WTC11 (cell line): ENCODE data around the gene TPM4. TPM values are rescaled to one million over a fixed set of nuclear protein-coding genes. Genes with fewer than 3 reads are reported as not detected.

Source experiments
- ATAC-seq: fragments of 200-7000 bp; cut with Tn5 transposase; 2 replicates; pipeline ENCODE4 v1.10.0; 2021; ENCODE audit warnings: mild to moderate bottlenecking, moderate library complexity
- CTCF ChIA-PET: fragments of 300-600 bp; sonication (Branson Sonifier 250); formaldehyde crosslinking; loops from one replicate; lab custom pipeline; 2021; ENCODE audit warnings: antibody characterized with exemption; lab: Charles Lee
- POLR2A ChIA-PET: fragments of 350-600 bp; sonication (Branson Sonifier 250); formaldehyde crosslinking; loops from one replicate; lab custom pipeline; 2021; ENCODE audit warnings: antibody characterized with exemption; lab: Charles Lee
- DNase-seq: peaks from one replicate; pipeline ENCODE4 v3.0.0; 2021; ENCODE audit warnings: low spot score
- H3K27ac Mint-ChIP-seq: 2 replicates; pipeline ENCODE4 v1.8.0; 2021; ENCODE audit warnings: mixed read lengths
- H3K27me3 Mint-ChIP-seq: 2 replicates; pipeline ENCODE4 v1.8.0; 2021; ENCODE audit warnings: low read depth, mild to moderate bottlenecking, moderate library complexity, mixed read lengths
- H3K36me3 Mint-ChIP-seq: 2 replicates; pipeline ENCODE4 v1.8.0; 2021; ENCODE audit warnings: mixed read lengths
- H3K4me1 Mint-ChIP-seq: 2 replicates; pipeline ENCODE4 v1.8.0; 2022; ENCODE audit warnings: mixed read lengths
- H3K4me3 Mint-ChIP-seq: 2 replicates; pipeline ENCODE4 v1.8.0; 2021; ENCODE audit warnings: mild to moderate bottlenecking, moderate library complexity, mixed read lengths
- H3K9me3 Mint-ChIP-seq: 2 replicates; pipeline ENCODE4 v1.8.0; 2021; ENCODE audit warnings: mixed read lengths
- CREM ChIP-seq: sonication (generic); formaldehyde crosslinking; IDR thresholded peaks from 2 replicates; pipeline ENCODE4 v1.8.1; 2022; ENCODE audit warnings: mild to moderate bottlenecking, missing genetic modification reagents, moderate library complexity
- CTCF ChIP-seq: fragments of 200-600 bp; IDR thresholded peaks from 2 replicates; pipeline ENCODE4 v1.8.0; 2022; ENCODE audit warnings: antibody characterized with exemption
- ESRRA ChIP-seq: sonication (generic); formaldehyde crosslinking; IDR thresholded peaks from 2 replicates; pipeline ENCODE4 v1.8.1; 2022; ENCODE audit warnings: mild to moderate bottlenecking, missing genetic modification reagents, borderline replicate concordance
- GRHL2 ChIP-seq: fragments of 250-450 bp; sonication (Bioruptor Pico); IDR thresholded peaks from 2 replicates; pipeline ENCODE4 v1.8.0; 2022; ENCODE audit warnings: mild to moderate bottlenecking, moderate library complexity; ENCODE audit not compliant: insufficient replicate concordance, severe bottlenecking
- GTF2I ChIP-seq: fragments of 250-450 bp; sonication (Bioruptor Pico); conservative IDR thresholded peaks from 2 replicates; pipeline ENCODE4 v1.4.0; 2021; ENCODE audit warnings: mild to moderate bottlenecking
- HMGA2 ChIP-seq: fragments of 250-450 bp; sonication (Bioruptor Pico); IDR thresholded peaks from 2 replicates; pipeline ENCODE4 v1.4.0; 2021; ENCODE audit warnings: mild to moderate bottlenecking, moderate library complexity
- JAZF1 ChIP-seq: fragments of 250-450 bp; sonication (Bioruptor Pico); IDR thresholded peaks from 2 replicates; pipeline ENCODE4 v1.9.0; 2021; ENCODE audit warnings: moderate library complexity, mild to moderate bottlenecking, inconsistent platforms
- NR1H2 ChIP-seq: sonication (generic); formaldehyde crosslinking; IDR thresholded peaks from 2 replicates; pipeline ENCODE4 v1.9.0; 2021; ENCODE audit warnings: mild to moderate bottlenecking, moderate library complexity, missing genetic modification reagents
- NR2C2 ChIP-seq: sonication (generic); formaldehyde crosslinking; IDR thresholded peaks from 2 replicates; pipeline ENCODE4 v1.8.0; 2022; ENCODE audit warnings: mild to moderate bottlenecking, missing genetic modification reagents
- RELA ChIP-seq: sonication (generic); formaldehyde crosslinking; IDR thresholded peaks from 2 replicates; pipeline ENCODE4 v1.8.1; 2022; ENCODE audit warnings: missing genetic modification reagents, mild to moderate bottlenecking, borderline replicate concordance
- SMAD3 ChIP-seq: sonication (generic); formaldehyde crosslinking; IDR thresholded peaks from 2 replicates; pipeline ENCODE4 v1.8.0; 2022; ENCODE audit warnings: missing genetic modification reagents, mild to moderate bottlenecking, borderline replicate concordance
- TEAD4 ChIP-seq: sonication (generic); formaldehyde crosslinking; IDR thresholded peaks from 2 replicates; pipeline ENCODE4 v1.8.0; 2022; ENCODE audit warnings: mild to moderate bottlenecking, missing genetic modification reagents
- ZNF121 ChIP-seq: sonication (generic); formaldehyde crosslinking; IDR thresholded peaks from 2 replicates; pipeline ENCODE4 v1.8.0; 2023; ENCODE audit warnings: missing genetic modification reagents
- ZNF138 ChIP-seq: sonication (generic); formaldehyde crosslinking; conservative IDR thresholded peaks from 2 replicates; pipeline ENCODE4 v1.8.1; 2022; ENCODE audit warnings: mild to moderate bottlenecking, moderate library complexity, missing genetic modification reagents
- ZNF219 ChIP-seq: sonication (generic); formaldehyde crosslinking; IDR thresholded peaks from 2 replicates; pipeline ENCODE4 v1.8.0; 2023; ENCODE audit warnings: missing genetic modification reagents, mild to moderate bottlenecking, borderline replicate concordance
- ZNF232 ChIP-seq: sonication (generic); formaldehyde crosslinking; IDR thresholded peaks from 2 replicates; pipeline ENCODE4 v1.8.0; 2022; ENCODE audit warnings: mild to moderate bottlenecking, missing genetic modification reagents
- ZNF425 ChIP-seq: fragments of 250-450 bp; sonication (Bioruptor Pico); conservative IDR thresholded peaks from 2 replicates; pipeline ENCODE4 v1.9.0; 2021; ENCODE audit warnings: mild to moderate bottlenecking
- ZNF671 ChIP-seq: fragments of 250-450 bp; sonication (Bioruptor Pico); IDR thresholded peaks from 2 replicates; pipeline ENCODE4 v1.8.0; 2021; ENCODE audit warnings: mild to moderate bottlenecking
- total RNA-seq: library from RNA; stranded (reverse); gene quantifications from 3 replicates; pipeline ENCODE4 v1.2.3, GENCODE V29; 2021
- TF ChIP-seq, protein P1 (sequence below): fragments of 250-450 bp; sonication (Bioruptor Pico); IDR thresholded peaks from 2 replicates; pipeline ENCODE4 v1.9.0; 2021; ENCODE audit warnings: mild to moderate bottlenecking
- TF ChIP-seq, protein P2 (sequence below): sonication (generic); formaldehyde crosslinking; IDR thresholded peaks from 2 replicates; pipeline ENCODE4 v1.8.1; 2022; ENCODE audit warnings: missing genetic modification reagents, borderline replicate concordance
- TF ChIP-seq, protein P3 (sequence below): sonication (generic); formaldehyde crosslinking; IDR thresholded peaks from 2 replicates; pipeline ENCODE4 v1.8.0; 2022; ENCODE audit warnings: mild to moderate bottlenecking, missing genetic modification reagents
- TF ChIP-seq, protein P4 (sequence below): sonication (generic); formaldehyde crosslinking; IDR thresholded peaks from 2 replicates; pipeline ENCODE4 v1.8.0; 2022; ENCODE audit warnings: mild to moderate bottlenecking, missing genetic modification reagents
- TF ChIP-seq, protein P5 (sequence below): sonication (generic); formaldehyde crosslinking; IDR thresholded peaks from 2 replicates; pipeline ENCODE4 v1.8.0; 2023; ENCODE audit warnings: missing genetic modification reagents, mild to moderate bottlenecking, borderline replicate concordance

TPM4 gene
- total RNA-seq, 1 experiment from 2014 or later = 302 TPM

DNA sequence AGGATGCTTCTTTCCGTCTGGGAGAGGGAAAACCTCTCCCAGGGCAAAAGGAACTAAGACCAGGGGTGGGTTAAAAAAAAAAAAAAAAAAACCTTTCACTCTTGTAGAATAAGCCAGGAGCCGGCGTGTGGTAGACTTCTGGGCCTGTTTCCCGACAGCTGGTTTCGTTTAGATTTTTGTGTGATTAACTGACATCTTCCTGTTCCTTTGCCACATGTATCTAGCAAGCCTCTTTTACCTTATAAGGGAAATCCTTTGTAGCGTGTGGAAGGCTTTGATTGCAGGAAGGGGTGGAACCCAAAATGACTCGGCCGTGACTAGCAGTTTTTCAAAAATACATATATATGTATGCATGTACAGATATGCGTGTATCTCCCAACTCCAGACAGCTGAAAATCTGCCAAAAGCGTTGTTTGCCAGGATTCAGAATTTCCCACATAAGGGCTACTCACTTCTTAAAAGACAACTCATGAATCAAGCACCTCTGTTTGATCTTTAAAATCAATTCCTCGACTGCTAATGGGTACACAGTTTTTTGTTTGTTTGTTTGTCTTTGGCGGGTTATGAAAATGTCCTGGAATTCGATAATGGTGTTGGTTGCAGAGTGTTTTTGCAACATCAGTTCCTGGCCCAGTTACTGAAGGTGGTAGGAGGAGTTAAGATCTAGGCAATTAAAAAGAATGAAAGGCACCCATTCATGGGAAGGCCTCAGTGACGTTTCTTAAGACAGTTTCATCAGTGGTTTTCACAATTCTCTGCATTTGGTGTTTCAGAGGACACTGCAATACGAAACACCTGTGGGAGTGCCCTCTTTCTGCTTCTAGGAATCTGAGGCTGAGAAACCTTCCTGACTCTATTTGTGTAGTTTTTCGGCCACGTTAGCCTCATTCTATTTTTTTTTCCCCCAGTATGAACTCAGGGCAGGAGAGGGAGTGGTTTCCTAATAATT, 2.7 kb downstream of the TPM4 start (continued):
- TF ChIP-seq, protein P1, sequence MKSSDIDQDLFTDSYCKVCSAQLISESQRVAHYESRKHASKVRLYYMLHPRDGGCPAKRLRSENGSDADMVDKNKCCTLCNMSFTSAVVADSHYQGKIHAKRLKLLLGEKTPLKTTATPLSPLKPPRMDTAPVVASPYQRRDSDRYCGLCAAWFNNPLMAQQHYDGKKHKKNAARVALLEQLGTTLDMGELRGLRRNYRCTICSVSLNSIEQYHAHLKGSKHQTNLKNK = no peak
- no peak for TF ChIP-seq JAZF1
- TF ChIP-seq ESRRA (CRISPR knock-in tag) = no peak
- TF ChIP-seq, protein P2, sequence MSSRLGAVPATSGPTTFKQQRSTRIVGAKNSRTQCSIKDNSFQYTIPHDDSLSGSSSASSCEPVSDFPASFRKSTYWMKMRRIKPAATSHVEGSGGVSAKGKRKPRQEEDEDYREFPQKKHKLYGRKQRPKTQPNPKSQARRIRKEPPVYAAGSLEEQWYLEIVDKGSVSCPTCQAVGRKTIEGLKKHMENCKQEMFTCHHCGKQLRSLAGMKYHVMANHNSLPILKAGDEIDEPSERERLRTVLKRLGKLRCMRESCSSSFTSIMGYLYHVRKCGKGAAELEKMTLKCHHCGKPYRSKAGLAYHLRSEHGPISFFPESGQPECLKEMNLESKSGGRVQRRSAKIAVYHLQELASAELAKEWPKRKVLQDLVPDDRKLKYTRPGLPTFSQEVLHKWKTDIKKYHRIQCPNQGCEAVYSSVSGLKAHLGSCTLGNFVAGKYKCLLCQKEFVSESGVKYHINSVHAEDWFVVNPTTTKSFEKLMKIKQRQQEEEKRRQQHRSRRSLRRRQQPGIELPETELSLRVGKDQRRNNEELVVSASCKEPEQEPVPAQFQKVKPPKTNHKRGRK (CRISPR knock-in tag) = no peak
- TF ChIP-seq NR2C2 (CRISPR knock-in tag) = no peak
- TF ChIP-seq NR1H2 (CRISPR knock-in tag) = no peak
- no peak for TF ChIP-seq RELA (CRISPR knock-in tag)
- no peak for TF ChIP-seq SMAD3
- TF ChIP-seq ZNF138 (CRISPR knock-in tag) = no peak
- TF ChIP-seq ZNF671 (CRISPR knock-in tag) = no peak
- no peak for TF ChIP-seq ZNF121
- TF ChIP-seq TEAD4 = no peak
- no peak for TF ChIP-seq ZNF219
- no peak for TF ChIP-seq CTCF
- TF ChIP-seq GRHL2 = no peak

DNA sequence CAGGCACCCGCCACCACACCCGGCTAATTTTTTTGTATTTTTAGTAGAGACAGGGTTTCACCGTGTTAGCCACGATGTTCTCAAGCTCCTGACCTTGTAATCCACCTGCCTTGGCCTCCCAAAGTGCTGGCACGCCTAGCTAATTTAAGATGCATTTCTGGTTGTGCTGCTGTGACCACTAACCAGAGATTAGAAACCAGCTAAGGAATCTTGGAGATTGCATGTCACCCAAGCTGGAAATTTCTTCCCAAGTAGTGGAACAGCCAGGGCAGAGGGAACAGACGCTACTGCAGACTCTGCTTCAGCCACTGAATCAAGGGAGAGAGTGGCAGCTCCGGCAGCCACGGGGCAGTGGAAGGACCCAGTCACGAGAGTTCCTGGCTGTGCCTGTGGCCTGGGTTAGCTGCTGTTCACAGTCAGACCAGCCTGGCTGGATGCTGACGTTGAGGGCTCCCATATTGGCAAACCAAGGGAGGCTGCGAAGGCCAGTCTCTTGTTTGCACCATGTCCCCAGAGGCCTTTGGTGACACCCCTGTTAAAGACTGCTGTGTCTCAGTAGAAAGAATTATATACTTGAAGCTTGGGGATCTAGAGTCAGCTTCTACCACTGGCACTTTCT, 7.9 kb downstream of the TPM4 start:
- H3K4me3 Mint-ChIP-seq = no peak overlapping the region
- ChIA-PET POLR2A (interaction anchor here (0.7 to 1.5 kb wide), 5 partner anchors 8 to 58 kb away, joined by 3 to 9 read pairs (median 3); partner anchors contain the start of genes RAB8A and TPM4), CTCF (interaction anchor here (0.6 to 2.3 kb wide), 4 partner anchors 22 to 990 kb away, joined by 3 to 9 read pairs (median 3); no protein-coding TSS in a partner anchor)
- H3K9me3 Mint-ChIP-seq = no peaks in the 10 kb centered on the region
- H3K27me3 Mint-ChIP-seq = no peaks in the 10 kb centered on the region
- no peak overlapping the region for H3K27ac Mint-ChIP-seq
- peaks cover 18% of the 10 kb centered on the region for H3K4me1 Mint-ChIP-seq
- no peak for DNase-seq
- no peak for ATAC-seq
- peaks cover 75% of the 10 kb centered on the region for H3K36me3 Mint-ChIP-seq
- TF ChIP-seq ZNF425 (CRISPR knock-in tag) = no peak
- TF ChIP-seq, protein P3, sequence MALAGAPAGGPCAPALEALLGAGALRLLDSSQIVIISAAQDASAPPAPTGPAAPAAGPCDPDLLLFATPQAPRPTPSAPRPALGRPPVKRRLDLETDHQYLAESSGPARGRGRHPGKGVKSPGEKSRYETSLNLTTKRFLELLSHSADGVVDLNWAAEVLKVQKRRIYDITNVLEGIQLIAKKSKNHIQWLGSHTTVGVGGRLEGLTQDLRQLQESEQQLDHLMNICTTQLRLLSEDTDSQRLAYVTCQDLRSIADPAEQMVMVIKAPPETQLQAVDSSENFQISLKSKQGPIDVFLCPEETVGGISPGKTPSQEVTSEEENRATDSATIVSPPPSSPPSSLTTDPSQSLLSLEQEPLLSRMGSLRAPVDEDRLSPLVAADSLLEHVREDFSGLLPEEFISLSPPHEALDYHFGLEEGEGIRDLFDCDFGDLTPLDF (CRISPR knock-in tag) = no peak
- TF ChIP-seq, protein P4, sequence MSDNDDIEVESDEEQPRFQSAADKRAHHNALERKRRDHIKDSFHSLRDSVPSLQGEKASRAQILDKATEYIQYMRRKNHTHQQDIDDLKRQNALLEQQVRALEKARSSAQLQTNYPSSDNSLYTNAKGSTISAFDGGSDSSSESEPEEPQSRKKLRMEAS (CRISPR knock-in tag) = no peak
- TF ChIP-seq, protein P5, sequence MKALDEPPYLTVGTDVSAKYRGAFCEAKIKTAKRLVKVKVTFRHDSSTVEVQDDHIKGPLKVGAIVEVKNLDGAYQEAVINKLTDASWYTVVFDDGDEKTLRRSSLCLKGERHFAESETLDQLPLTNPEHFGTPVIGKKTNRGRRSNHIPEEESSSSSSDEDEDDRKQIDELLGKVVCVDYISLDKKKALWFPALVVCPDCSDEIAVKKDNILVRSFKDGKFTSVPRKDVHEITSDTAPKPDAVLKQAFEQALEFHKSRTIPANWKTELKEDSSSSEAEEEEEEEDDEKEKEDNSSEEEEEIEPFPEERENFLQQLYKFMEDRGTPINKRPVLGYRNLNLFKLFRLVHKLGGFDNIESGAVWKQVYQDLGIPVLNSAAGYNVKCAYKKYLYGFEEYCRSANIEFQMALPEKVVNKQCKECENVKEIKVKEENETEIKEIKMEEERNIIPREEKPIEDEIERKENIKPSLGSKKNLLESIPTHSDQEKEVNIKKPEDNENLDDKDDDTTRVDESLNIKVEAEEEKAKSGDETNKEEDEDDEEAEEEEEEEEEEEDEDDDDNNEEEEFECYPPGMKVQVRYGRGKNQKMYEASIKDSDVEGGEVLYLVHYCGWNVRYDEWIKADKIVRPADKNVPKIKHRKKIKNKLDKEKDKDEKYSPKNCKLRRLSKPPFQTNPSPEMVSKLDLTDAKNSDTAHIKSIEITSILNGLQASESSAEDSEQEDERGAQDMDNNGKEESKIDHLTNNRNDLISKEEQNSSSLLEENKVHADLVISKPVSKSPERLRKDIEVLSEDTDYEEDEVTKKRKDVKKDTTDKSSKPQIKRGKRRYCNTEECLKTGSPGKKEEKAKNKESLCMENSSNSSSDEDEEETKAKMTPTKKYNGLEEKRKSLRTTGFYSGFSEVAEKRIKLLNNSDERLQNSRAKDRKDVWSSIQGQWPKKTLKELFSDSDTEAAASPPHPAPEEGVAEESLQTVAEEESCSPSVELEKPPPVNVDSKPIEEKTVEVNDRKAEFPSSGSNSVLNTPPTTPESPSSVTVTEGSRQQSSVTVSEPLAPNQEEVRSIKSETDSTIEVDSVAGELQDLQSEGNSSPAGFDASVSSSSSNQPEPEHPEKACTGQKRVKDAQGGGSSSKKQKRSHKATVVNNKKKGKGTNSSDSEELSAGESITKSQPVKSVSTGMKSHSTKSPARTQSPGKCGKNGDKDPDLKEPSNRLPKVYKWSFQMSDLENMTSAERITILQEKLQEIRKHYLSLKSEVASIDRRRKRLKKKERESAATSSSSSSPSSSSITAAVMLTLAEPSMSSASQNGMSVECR (CRISPR knock-in tag) = no peak
- no peak for TF ChIP-seq HMGA2
- TF ChIP-seq ZNF232 = no peak
- no peak for TF ChIP-seq CREM (CRISPR knock-in tag)
- TF ChIP-seq GTF2I (CRISPR knock-in tag) = no peak
